Neural progenitor cell (in vitro differentiated cells): ENCODE results near the gene BTG4.

Experiments
- EZH2 ChIP-seq: fragments of 200-600 bp; sonication (generic); IDR thresholded peaks from 2 replicates; pipeline ENCODE4 v1.6.1; 2017; ENCODE audit warnings: antibody characterized with exemption, mild to moderate bottlenecking, moderate library complexity
- EZH2phosphoT487 ChIP-seq: fragments of 200-600 bp; sonication (generic); IDR thresholded peaks from 2 replicates; pipeline ENCODE4 v1.6.1; 2017; ENCODE audit warnings: antibody characterized with exemption
- TF ChIP-seq, protein P1 (sequence below): fragments of 200-600 bp; sonication (generic); IDR thresholded peaks from 2 replicates; pipeline ENCODE4 v1.5.1; 2017; ENCODE audit warnings: antibody characterized with exemption, mild to moderate bottlenecking

DNA sequence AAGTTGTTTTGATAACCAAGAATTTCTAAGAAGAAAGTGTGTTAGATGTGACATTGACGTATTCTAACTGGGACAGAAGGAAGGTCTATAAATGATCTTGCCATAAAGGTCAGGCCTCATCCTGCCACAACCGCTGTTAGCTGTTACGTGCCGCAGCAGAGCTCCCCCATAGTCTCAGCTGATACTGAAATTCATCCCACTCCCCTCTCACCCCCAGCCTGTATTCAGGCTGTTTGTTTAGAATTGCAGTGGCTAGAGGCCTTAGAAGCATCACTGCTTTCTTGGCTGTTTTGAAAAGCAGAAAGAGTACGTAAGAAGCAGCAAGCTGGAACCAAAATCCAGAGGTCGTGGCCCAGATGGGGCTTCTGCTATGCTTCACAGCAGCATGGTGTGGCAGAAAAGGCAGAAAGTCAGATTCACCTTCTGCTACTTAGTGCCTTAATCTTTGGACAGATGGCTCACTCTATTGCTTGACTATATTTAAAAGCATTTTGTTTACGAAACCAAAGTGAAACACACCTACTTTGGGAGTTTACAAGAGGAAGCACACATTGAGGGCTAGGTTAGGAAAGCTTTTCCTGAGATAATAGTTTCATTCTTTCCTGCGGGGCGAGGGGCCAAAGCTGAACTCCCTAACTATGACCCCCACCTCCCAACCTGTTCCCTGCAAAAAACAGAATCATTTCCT, 27.4 kb upstream of the BTG4 start:
- TF ChIP-seq, protein P1, sequence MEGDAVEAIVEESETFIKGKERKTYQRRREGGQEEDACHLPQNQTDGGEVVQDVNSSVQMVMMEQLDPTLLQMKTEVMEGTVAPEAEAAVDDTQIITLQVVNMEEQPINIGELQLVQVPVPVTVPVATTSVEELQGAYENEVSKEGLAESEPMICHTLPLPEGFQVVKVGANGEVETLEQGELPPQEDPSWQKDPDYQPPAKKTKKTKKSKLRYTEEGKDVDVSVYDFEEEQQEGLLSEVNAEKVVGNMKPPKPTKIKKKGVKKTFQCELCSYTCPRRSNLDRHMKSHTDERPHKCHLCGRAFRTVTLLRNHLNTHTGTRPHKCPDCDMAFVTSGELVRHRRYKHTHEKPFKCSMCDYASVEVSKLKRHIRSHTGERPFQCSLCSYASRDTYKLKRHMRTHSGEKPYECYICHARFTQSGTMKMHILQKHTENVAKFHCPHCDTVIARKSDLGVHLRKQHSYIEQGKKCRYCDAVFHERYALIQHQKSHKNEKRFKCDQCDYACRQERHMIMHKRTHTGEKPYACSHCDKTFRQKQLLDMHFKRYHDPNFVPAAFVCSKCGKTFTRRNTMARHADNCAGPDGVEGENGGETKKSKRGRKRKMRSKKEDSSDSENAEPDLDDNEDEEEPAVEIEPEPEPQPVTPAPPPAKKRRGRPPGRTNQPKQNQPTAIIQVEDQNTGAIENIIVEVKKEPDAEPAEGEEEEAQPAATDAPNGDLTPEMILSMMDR = no peak
- no peak for TF ChIP-seq EZH2
- TF ChIP-seq EZH2phosphoT487 = no peak
